Panc1 (cell line): ENCODE data around the gene GPC6. TPM values are rescaled to one million over a fixed set of nuclear protein-coding genes. Genes with fewer than 3 reads are reported as not detected.

ENCODE experiments used
- ATAC-seq: fragments of 200-7000 bp; cut with Tn5 transposase; 2 replicates; pipeline ENCODE4 v1.9.1; 2020; ENCODE audit warnings: mild to moderate bottlenecking, moderate library complexity
- BruUV-seq: library from RNA; stranded (reverse); fragments of 400-500 nt; replicated peaks from 2 replicates; lab custom pipeline; 2021; lab: Mats Ljungman, UMichigan
- CTCF ChIA-PET: fragments of 300-600 bp; sonication (Branson Sonifier 250); formaldehyde crosslinking; loops from one replicate; lab custom pipeline; 2022; ENCODE audit warnings: antibody characterized with exemption; lab: Charles Lee
- POLR2A ChIA-PET: fragments of 300-600 bp; sonication (Branson Sonifier 250); formaldehyde crosslinking; loops from one replicate; lab custom pipeline; 2022; ENCODE audit warnings: antibody characterized with exemption; lab: Charles Lee
- DNase-seq: peaks from one replicate; pipeline ENCODE4 v3.0.0-alpha.2; 2010; ENCODE audit warnings: low read depth, low spot score
- H3K27ac ChIP-seq: 2 replicates; pipeline ENCODE4 v1.5.1; 2011; ENCODE audit warnings: mild to moderate bottlenecking, low read length, inconsistent platforms
- H3K27me3 ChIP-seq: fragments of 200-500 bp; sonication (Bioruptor generic); 2 replicates; pipeline ENCODE4 v1.6.0; 2014; ENCODE audit warnings: low read length, inconsistent platforms; ENCODE audit not compliant: control insufficient read depth, insufficient read depth
- H3K36me3 ChIP-seq: fragments of 200-500 bp; sonication (Bioruptor generic); 2 replicates; pipeline ENCODE4 v1.5.1; 2014; ENCODE audit warnings: inconsistent platforms, mild to moderate bottlenecking, low read length, moderate library complexity; ENCODE audit not compliant: control insufficient read depth, insufficient read depth
- H3K4me1 ChIP-seq: 2 replicates; pipeline ENCODE4 v1.5.1; 2011; ENCODE audit warnings: inconsistent platforms, mild to moderate bottlenecking, low read length, moderate library complexity; ENCODE audit not compliant: control insufficient read depth, insufficient read depth
- H3K4me3 ChIP-seq, 2 experiments: 2 replicates each; pipeline ENCODE4 v1.5.1; 2011 to 2012; ENCODE audit warnings: low read depth in 2 of 2, low read length in 2 of 2, mild to moderate bottlenecking in 2 of 2, inconsistent platforms in 1 of 2, moderate library complexity in 1 of 2
- H3K9me3 ChIP-seq: fragments of 200-500 bp; sonication (Bioruptor generic); 2 replicates; pipeline ENCODE4 v1.5.1; 2014; ENCODE audit warnings: low read depth, mild to moderate bottlenecking, inconsistent platforms, low read length, moderate library complexity; ENCODE audit not compliant: control insufficient read depth, insufficient read depth
- POLR2AphosphoS5 ChIP-seq: IDR thresholded peaks from 2 replicates; pipeline ENCODE4 v1.6.1; 2012; ENCODE audit warnings: mild to moderate bottlenecking, low read depth, low read length, moderate library complexity
- SIN3A ChIP-seq: IDR thresholded peaks from 2 replicates; pipeline ENCODE4 v1.6.1; 2012; ENCODE audit warnings: low read depth, mild to moderate bottlenecking, low read length, moderate library complexity, borderline replicate concordance; ENCODE audit not compliant: insufficient read depth
- TCF7L2 ChIP-seq: IDR thresholded peaks from 2 replicates; pipeline ENCODE4 v1.6.1; 2011; ENCODE audit warnings: mild to moderate bottlenecking, low read depth, low read length, inconsistent platforms
- in situ Hi-C: cut with HindIII; loops from 2 replicates; pipeline ENCODE4 v1.10.0; 2016; ENCODE audit warnings: low sequenced_read_pairs, low pct_unique_long_range_greater_than_20kb
- intact Hi-C: fragments of 100-400 bp; cut with micrococcal nuclease; formaldehyde crosslinking; loops from one replicate; pipeline ENCODE4 v1.10.0; 2022; ENCODE audit not compliant: unreplicated experiment
- total RNA-seq: library from RNA; stranded (reverse); gene quantifications from one replicate; pipeline ENCODE4 v1.2.1, GENCODE V29; 2021; ENCODE audit not compliant: unreplicated experiment
- TF ChIP-seq, protein P1 (sequence below), 2 experiments: IDR thresholded peaks; 2 replicates each; pipeline ENCODE4 v1.6.1; 2011 to 2012; ENCODE audit warnings: low read depth in 2 of 2, control low read depth in 1 of 2, low read length in 1 of 2, mild to moderate bottlenecking in 1 of 2, moderate library complexity in 1 of 2; ENCODE audit not compliant: insufficient read depth in 1 of 2
- TF ChIP-seq, protein P2 (sequence below): fragments of 450-650 bp; IDR thresholded peaks from 2 replicates; pipeline ENCODE4 v1.5.1; 2017; ENCODE audit warnings: mild to moderate bottlenecking

GPC6 gene
- total RNA-seq, 1 experiment from 2014 or later: 4.8 TPM

DNA sequence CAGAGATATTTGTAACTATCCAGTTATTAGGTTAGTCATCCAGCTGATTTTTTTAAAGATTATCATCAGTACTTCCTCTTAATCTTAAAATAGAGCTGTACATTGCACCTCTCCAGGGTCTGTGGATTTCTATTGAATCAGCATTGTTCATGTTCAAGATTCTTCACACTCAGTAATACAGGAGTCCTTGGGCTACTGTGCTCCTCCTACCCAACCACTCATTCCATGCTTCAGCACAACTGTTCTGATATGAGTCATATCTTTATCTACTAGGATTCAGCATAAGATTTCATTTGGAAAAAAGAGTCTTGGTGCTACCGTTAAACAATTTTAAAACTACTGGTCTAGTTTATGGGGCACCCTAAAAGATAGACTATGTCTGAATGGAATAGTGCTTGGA is 895.1 kb downstream of the GPC6 start:
- H3K4me3 ChIP-seq: no peak overlapping the region
- POLR2A ChIA-PET: no interaction called here
- no peak for DNase-seq
- CTCF ChIA-PET: no interaction called here
- H3K4me1 ChIP-seq: no peaks in the 10 kb centered on the region
- no peak overlapping the region for H3K27ac ChIP-seq
- in situ Hi-C loops: no loop called here
- TF ChIP-seq TCF7L2 (no peak), POLR2AphosphoS5 (no peak), SIN3A (no peak)
- TF ChIP-seq, protein P1, sequence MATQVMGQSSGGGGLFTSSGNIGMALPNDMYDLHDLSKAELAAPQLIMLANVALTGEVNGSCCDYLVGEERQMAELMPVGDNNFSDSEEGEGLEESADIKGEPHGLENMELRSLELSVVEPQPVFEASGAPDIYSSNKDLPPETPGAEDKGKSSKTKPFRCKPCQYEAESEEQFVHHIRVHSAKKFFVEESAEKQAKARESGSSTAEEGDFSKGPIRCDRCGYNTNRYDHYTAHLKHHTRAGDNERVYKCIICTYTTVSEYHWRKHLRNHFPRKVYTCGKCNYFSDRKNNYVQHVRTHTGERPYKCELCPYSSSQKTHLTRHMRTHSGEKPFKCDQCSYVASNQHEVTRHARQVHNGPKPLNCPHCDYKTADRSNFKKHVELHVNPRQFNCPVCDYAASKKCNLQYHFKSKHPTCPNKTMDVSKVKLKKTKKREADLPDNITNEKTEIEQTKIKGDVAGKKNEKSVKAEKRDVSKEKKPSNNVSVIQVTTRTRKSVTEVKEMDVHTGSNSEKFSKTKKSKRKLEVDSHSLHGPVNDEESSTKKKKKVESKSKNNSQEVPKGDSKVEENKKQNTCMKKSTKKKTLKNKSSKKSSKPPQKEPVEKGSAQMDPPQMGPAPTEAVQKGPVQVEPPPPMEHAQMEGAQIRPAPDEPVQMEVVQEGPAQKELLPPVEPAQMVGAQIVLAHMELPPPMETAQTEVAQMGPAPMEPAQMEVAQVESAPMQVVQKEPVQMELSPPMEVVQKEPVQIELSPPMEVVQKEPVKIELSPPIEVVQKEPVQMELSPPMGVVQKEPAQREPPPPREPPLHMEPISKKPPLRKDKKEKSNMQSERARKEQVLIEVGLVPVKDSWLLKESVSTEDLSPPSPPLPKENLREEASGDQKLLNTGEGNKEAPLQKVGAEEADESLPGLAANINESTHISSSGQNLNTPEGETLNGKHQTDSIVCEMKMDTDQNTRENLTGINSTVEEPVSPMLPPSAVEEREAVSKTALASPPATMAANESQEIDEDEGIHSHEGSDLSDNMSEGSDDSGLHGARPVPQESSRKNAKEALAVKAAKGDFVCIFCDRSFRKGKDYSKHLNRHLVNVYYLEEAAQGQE (IDR thresholded peaks at IDR 0.05; ENCODE audit: insufficient read depth in 1 of 2, low read depth in 2 of 2, low read length in 1 of 2): no peak
- TF ChIP-seq, protein P2, sequence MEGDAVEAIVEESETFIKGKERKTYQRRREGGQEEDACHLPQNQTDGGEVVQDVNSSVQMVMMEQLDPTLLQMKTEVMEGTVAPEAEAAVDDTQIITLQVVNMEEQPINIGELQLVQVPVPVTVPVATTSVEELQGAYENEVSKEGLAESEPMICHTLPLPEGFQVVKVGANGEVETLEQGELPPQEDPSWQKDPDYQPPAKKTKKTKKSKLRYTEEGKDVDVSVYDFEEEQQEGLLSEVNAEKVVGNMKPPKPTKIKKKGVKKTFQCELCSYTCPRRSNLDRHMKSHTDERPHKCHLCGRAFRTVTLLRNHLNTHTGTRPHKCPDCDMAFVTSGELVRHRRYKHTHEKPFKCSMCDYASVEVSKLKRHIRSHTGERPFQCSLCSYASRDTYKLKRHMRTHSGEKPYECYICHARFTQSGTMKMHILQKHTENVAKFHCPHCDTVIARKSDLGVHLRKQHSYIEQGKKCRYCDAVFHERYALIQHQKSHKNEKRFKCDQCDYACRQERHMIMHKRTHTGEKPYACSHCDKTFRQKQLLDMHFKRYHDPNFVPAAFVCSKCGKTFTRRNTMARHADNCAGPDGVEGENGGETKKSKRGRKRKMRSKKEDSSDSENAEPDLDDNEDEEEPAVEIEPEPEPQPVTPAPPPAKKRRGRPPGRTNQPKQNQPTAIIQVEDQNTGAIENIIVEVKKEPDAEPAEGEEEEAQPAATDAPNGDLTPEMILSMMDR: no peak
- no peaks in the 10 kb centered on the region for H3K27me3 ChIP-seq
- BruUV-seq: no TSS peak
- intact Hi-C loops: no loop called here
- H3K36me3 ChIP-seq: no peaks in the 10 kb centered on the region
- no peaks in the 10 kb centered on the region for H3K9me3 ChIP-seq
- ATAC-seq: no peak

DNA sequence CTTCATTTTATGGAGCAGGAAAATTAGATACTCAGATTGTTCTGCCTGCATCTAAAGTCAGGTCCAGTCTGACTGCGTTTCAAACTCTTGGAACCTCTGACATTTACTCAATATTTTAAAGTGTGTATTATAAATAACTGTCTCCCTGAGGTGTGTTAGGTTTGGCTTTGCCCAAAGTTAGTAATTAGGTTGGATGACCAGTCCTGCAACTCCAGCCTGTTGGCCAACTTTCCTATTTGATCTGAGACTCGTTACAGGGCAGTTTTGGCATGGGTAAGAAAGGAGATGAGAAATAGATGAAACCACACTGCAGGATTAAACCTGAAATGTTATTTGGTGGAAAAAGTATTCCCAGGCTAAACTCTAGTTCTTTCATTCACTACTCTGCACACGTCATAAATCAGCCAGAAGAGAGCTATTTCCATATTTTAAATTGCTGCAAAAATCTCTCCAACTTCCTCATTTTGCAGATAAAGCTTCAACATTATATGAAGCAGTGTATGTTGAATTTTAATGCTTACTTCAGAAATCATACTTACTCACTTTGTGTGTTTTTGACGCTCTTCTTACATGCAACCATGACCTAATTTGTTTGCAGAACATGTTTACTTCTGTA is 895.8 kb downstream of the GPC6 start:
- DNase-seq (no peak), ATAC-seq (no peak)
- no peak overlapping the region for H3K27ac ChIP-seq
- CTCF ChIA-PET: no interaction called here
- POLR2A ChIA-PET: no interaction called here
- H3K27me3 ChIP-seq: no peaks in the 10 kb centered on the region
- in situ Hi-C loops: no loop called here
- H3K4me1 ChIP-seq: no peaks in the 10 kb centered on the region
- no TSS peak for BruUV-seq
- H3K4me3 ChIP-seq: no peak overlapping the region
- intact Hi-C loops: no loop called here
- no peaks in the 10 kb centered on the region for H3K9me3 ChIP-seq
- TF ChIP-seq POLR2AphosphoS5: no peak
- no peak for TF ChIP-seq TCF7L2
- TF ChIP-seq, protein P2: no peak
- TF ChIP-seq, protein P1 (IDR thresholded peaks at IDR 0.05; ENCODE audit: insufficient read depth in 1 of 2, low read depth in 2 of 2, low read length in 1 of 2): no peak
- no peak for TF ChIP-seq SIN3A
- no peaks in the 10 kb centered on the region for H3K36me3 ChIP-seq
